GM12873 (cell line): ENCODE data around the gene TSPAN11.

Experiments used
- CTCF ChIP-seq: IDR thresholded peaks from 2 replicates; pipeline ENCODE4 v1.5.1; 2012; ENCODE audit warnings: low read depth, mild to moderate bottlenecking, moderate library complexity, low read length, control low read depth; ENCODE audit not compliant: insufficient read depth; ENCODE audit errors: missing control alignments

The TSPAN11 gene

DNA sequence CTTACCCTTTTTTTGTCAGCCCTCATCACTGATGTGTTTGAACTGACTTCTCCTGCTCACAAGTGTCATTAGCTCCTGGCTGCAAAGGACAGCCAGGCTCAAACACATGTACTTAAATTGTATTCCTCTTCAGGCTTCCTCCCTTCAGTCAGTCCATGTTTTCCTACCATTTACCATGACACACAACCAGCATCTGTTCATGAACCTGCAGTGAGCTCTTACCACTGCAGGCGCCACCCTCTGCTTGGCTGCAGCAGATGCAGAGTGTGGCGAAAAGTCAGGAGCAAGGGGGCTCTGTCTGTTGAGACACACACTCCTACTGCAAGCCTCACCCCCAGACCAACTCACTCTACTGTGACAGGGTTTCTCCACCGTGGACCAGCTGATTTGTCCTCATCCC is 70.2 kb downstream of the TSPAN11 start:
- TF ChIP-seq CTCF, result no peak

- no peak for TF ChIP-seq CTCF
Observed at GRCh38 chr12:30997685-30998440, 71.3 kb downstream of the TSPAN11 start.

DNA sequence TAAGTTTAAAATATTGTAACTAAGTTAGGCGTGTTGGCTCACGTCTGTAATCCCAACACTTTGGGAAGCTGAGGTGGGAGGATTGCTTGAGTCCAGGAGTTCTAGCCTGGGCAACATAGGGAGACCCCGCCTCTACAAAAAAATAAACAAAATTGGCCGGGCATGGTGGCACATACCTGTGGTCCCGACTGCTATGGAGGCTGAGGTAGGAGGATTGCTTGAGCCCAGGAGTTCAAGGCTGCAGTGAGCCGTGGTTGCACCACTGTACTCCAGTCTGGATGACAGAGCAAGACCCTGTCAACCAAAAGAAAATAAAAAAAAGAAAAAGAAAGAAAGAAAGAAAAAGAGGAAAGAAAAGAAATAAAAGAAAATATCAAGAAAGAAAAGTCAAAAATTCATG is 72.5 kb downstream of the TSPAN11 start:
- TF ChIP-seq CTCF, result no peak

DNA sequence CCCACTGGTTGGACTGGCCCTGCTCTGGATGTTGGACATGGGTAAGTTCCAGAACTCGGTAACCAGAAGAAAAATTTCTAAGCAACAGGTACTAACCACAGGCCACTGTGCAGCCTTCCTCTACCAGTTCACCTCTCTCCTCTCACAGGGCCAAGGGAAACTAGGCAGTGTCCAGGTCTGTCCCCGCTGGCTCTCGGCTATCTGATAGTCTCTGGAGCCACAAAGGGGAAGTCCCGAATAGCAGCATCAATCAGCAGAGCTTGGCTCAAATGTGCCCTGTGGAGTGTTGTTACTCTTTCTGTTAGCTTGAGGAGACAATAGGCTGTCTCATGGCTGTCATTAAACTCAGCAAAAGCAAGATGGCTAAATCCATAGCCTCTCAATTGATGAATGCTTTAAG is 73.2 kb downstream of the TSPAN11 start:
- no peak for TF ChIP-seq CTCF

- no peak for TF ChIP-seq CTCF
Observed at GRCh38 chr12:31000751-31001150, 74.2 kb downstream of the TSPAN11 start.

- TF ChIP-seq CTCF, result no peak
Observed at GRCh38 chr12:31001581-31002360, 75.2 kb downstream of the TSPAN11 start.

- TF ChIP-seq CTCF, result no peak
Observed at GRCh38 chr12:31002361-31002725, 75.8 kb downstream of the TSPAN11 start.
